Gastroesophageal sphincter (tissue), 3 donors: ENCODE measurements around the gene TTLL12.

Experiments used
- EP300 ChIP-seq: sonication (generic); formaldehyde crosslinking; IDR thresholded peaks from one replicate; pipeline ENCODE4 v1.6.1; 2017; ENCODE audit warnings: antibody characterized with exemption, mild to moderate bottlenecking
- POLR2A ChIP-seq, 2 donors: fragments of 450-650 bp; IDR thresholded peaks; one replicate each; pipeline ENCODE4 v1.6.1; 2017; ENCODE audit warnings: antibody characterized with exemption in 2 of 2, mild to moderate bottlenecking in 2 of 2, moderate library complexity in 1 of 2
- TF ChIP-seq, protein P1 (sequence below), 4 experiments: fragments of 200-600 bp in 2 of 4; fragments of 450-650 bp in 2 of 4; sonication (generic) in 1 of 4; IDR thresholded peaks; one replicate each; pipeline ENCODE4 v1.5.1; 2017 to 2019; ENCODE audit warnings: antibody characterized with exemption in 4 of 4, mild to moderate bottlenecking in 2 of 4, moderate library complexity in 2 of 4

DNA sequence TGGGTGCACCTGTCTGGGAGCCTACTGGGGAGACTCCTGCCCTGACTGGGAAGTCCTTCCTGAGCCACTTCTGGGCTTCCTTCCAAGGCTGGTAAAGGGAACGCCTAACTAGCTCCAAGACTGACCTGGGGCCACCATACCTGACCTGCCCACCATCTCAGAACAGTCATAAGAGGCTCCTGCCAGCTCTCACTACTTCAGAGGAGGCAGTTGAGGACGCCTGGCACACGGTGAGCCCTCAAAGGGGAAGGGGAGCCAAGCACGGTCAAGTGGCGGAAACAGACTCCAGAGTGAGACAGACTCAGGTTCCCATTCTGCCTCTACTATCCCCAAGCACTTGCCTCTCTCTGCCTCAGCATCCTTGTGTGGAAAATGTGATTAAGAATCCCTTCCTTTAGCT, 51.4 kb downstream of the TTLL12 start:
- TF ChIP-seq, protein P1, sequence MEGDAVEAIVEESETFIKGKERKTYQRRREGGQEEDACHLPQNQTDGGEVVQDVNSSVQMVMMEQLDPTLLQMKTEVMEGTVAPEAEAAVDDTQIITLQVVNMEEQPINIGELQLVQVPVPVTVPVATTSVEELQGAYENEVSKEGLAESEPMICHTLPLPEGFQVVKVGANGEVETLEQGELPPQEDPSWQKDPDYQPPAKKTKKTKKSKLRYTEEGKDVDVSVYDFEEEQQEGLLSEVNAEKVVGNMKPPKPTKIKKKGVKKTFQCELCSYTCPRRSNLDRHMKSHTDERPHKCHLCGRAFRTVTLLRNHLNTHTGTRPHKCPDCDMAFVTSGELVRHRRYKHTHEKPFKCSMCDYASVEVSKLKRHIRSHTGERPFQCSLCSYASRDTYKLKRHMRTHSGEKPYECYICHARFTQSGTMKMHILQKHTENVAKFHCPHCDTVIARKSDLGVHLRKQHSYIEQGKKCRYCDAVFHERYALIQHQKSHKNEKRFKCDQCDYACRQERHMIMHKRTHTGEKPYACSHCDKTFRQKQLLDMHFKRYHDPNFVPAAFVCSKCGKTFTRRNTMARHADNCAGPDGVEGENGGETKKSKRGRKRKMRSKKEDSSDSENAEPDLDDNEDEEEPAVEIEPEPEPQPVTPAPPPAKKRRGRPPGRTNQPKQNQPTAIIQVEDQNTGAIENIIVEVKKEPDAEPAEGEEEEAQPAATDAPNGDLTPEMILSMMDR (IDR thresholded peaks at IDR 0.05): no peak
- TF ChIP-seq EP300: no peak
- TF ChIP-seq POLR2A (IDR thresholded peaks at IDR 0.05): no peak
